Stimulated activated naive CD8-positive, alpha-beta T cell treated with anti-CD3 and anti-CD28 coated beads, Interleukin-15, Interleukin-2, amounts not matched to agents 100 ng/mL and 50 ng/mL, for 24 hours (primary cell): Measurements from ENCODE around the gene MLKL.

Experiments
- H3K27ac Mint-ChIP-seq: one replicate; pipeline ENCODE4 v1.8.0; 2021; ENCODE audit warnings: mild to moderate bottlenecking, mixed read lengths
- H3K27me3 Mint-ChIP-seq: one replicate; pipeline ENCODE4 v1.8.0; 2021; ENCODE audit warnings: mixed read lengths
- H3K36me3 Mint-ChIP-seq: one replicate; pipeline ENCODE4 v1.8.0; 2021; ENCODE audit warnings: low read depth, mixed read lengths
- H3K4me1 Mint-ChIP-seq: one replicate; pipeline ENCODE4 v1.8.0; 2021; ENCODE audit warnings: low read depth, mixed read lengths
- H3K4me3 Mint-ChIP-seq: one replicate; pipeline ENCODE4 v1.8.0; 2021; ENCODE audit warnings: mild to moderate bottlenecking, mixed read lengths
- H3K9me3 Mint-ChIP-seq: one replicate; pipeline ENCODE4 v1.8.0; 2021; ENCODE audit warnings: mixed read lengths

Gene MLKL

DNA sequence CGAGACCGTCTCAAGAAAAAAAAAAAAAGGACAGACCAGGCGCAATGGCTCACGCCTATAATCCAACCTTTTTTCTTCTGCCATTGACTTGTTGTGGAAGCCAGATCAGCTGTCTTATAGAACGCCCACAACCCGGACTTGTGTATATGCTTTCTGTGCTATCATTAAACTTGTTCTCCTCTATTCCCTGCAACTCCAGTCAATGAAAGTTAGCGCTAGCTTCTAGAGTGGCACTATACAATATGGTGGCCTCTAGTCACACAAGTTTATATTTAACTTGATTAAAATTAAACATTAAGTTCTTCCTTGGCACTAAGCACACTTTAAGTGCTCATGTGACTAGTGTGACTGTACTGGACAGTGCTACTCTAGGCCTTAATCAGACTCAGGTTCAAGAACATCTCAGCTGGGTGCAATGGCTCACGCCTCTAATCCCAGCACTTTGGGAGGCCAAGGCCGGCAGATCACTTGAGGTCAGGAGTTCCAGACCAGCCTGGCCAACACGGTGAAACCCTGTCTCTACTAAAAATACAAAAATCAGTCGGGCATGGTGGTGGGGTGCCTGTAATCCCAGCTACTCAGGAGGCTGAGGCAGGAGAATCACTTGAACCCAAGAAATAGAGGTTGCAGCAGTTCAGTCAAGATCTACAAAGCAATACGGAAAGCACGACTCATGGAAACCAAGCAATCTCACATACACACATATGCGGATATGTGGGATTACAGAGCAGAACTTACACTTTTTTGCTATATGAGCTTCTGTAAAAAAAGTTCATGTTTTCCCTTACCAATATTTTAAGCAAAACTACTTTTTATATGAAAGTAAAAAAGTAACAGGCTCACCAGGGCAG lies 74.9 kb downstream of the MLKL start:
- Mint-ChIP-seq H3K27me3 (no peaks in the 10 kb centered on the region), H3K27ac (peak overlapping the region; percentile 88), H3K9me3 (no peaks in the 10 kb centered on the region), H3K4me3 (no peak overlapping the region), H3K4me1 (peaks cover 43% of the 10 kb centered on the region), H3K36me3 (peaks cover 94% of the 10 kb centered on the region)

DNA sequence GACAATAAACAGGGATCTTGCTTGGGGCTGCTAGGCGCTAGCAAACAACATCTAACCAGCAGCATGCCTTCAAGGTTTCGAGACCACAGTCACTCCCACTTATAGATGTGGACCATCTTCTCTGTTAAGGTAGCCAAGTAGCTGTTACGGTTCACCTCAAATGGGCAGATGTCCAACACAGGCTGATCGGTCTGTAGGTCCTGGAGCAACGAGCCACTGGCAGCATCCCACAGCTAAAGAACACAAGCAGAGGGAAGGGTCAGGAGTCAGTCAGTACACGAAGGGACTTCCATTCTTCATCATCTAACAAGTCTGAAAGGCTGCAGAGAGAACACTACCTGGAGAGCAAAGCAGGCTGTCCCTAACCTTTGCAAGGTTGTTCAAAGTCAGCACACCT lies 76.8 kb downstream of the MLKL start:
- Mint-ChIP-seq H3K27me3 (no peaks in the 10 kb centered on the region), H3K36me3 (peaks cover 81% of the 10 kb centered on the region), H3K9me3 (no peaks in the 10 kb centered on the region), H3K4me1 (peaks cover 34% of the 10 kb centered on the region), H3K4me3 (no peak overlapping the region), H3K27ac (peak overlapping the region; percentile 3)

DNA sequence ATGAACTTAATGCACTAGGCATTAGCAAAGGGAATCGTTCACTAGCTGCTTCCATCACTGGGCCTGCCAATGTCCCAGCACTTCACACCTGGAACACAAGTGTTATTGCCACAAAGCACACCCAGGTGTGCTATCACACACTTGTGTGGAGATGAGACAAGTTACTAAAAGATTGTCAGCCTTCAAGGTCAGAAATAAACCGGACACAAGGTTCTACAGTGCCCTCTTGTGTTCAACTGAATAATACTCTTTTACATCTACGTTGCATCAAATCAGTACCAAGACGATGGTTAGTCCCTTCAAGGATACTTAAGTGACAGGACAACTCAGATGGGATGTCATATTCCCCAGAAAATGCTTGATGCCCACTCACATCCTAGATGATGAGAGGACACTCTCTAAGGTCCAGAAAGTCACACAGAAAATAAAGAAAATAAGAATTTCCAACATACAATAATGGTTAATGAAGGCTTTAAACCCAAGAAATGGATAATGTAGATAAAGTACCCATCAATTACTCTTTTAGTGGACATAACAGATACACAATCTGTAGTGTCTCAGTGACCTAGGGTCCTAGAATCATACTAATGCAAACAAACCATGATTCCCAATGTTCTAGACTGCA lies 77.3 kb downstream of the MLKL start:
- H3K27me3 Mint-ChIP-seq = no peaks in the 10 kb centered on the region
- H3K27ac Mint-ChIP-seq = peak overlapping the region; percentile 3
- peaks cover 29% of the 10 kb centered on the region for H3K4me1 Mint-ChIP-seq
- H3K4me3 Mint-ChIP-seq = no peak overlapping the region
- no peaks in the 10 kb centered on the region for H3K9me3 Mint-ChIP-seq
- peaks cover 77% of the 10 kb centered on the region for H3K36me3 Mint-ChIP-seq

DNA sequence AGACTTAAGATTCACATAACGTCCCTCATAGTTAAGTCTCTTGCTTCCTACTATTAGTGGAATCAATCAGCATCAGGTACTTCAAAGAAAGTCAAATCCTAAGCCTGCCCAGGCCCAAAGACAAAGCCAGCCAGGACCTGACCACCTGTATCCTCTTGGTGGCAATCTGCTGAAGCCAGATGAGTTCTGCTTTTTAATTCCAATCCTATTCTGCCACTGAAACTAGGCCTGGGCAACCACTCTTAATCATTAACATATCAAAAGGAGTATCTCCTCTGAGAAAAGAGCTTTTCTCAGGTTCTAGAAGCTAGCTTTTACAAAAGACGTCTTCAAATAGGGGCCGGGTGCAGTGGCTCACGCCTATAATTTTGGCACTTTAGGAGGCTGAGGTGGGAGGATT lies 78.7 kb downstream of the MLKL start:
- Mint-ChIP-seq H3K4me3 (no peak overlapping the region), H3K4me1 (peaks cover 28% of the 10 kb centered on the region), H3K27ac (no peak overlapping the region), H3K36me3 (peaks cover 76% of the 10 kb centered on the region), H3K27me3 (no peaks in the 10 kb centered on the region), H3K9me3 (no peaks in the 10 kb centered on the region)
